ENCODE measurements around the gene ANKLE2.

ANKLE2 gene

DNA sequence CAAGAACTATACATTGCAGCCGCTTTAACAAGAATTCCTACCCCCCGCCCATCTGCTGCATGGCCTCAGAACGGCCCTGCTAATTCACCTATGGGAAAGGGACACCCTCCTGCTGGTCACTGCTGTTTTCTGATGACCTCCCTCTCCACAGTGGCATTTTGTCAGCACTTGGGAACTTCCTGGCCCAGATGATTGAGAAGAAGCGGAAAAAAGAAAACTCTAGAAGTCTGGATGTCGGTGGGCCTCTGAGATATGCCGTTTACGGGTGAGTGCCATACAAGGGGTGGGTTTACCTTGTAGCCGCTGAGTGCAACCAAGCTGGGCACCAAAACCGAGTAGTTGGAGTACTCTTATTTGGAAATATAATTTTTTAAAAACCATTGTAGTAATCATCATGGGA is 71.5 kb downstream of the ANKLE2 start:
- Mint-ChIP-seq H3K4me3 (peak overlapping the region; percentile 68), H3K36me3 (ENCODE audit: low read depth) (peaks cover 19% of the 10 kb centered on the region), H3K4me1 (peaks cover 23% of the 10 kb centered on the region), H3K9me3 (no peaks in the 10 kb centered on the region), H3K27ac (no peak overlapping the region), H3K27me3 (ENCODE audit: low read depth, poor library complexity) (peaks cover 19% of the 10 kb centered on the region)
- TF ChIP-seq, protein P1, sequence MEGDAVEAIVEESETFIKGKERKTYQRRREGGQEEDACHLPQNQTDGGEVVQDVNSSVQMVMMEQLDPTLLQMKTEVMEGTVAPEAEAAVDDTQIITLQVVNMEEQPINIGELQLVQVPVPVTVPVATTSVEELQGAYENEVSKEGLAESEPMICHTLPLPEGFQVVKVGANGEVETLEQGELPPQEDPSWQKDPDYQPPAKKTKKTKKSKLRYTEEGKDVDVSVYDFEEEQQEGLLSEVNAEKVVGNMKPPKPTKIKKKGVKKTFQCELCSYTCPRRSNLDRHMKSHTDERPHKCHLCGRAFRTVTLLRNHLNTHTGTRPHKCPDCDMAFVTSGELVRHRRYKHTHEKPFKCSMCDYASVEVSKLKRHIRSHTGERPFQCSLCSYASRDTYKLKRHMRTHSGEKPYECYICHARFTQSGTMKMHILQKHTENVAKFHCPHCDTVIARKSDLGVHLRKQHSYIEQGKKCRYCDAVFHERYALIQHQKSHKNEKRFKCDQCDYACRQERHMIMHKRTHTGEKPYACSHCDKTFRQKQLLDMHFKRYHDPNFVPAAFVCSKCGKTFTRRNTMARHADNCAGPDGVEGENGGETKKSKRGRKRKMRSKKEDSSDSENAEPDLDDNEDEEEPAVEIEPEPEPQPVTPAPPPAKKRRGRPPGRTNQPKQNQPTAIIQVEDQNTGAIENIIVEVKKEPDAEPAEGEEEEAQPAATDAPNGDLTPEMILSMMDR (IDR thresholded peaks at IDR 0.05): no peak
- DNase-seq: no peak

DNA sequence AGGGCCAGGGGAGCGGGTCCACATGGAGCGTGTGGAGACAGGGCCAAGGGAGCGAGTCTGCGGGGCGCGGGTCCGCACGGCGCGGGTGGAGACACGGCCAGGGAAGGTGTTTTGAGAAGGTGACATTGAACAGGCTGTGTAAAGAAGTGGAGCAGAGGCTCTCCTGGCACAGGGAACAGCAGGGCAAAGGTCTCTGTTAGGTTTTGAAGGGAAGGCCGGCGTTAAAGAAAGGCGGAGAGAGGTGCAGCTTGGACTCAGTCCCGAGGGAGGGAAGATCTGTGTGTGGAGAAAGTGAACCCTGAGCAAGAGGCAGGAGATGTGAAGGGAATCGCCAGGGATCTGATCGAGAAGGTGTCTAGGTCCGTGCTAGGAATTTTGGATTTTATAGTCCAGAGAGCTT is 72.4 kb downstream of the ANKLE2 start:
- TF ChIP-seq, protein P1 (IDR thresholded peaks at IDR 0.05): no peak
- peaks cover 20% of the 10 kb centered on the region for H3K36me3 Mint-ChIP-seq (ENCODE audit: low read depth)
- H3K27ac Mint-ChIP-seq: no peak overlapping the region
- H3K9me3 Mint-ChIP-seq: no peaks in the 10 kb centered on the region
- H3K4me3 Mint-ChIP-seq: peak overlapping the region; percentile 68
- peaks cover 24% of the 10 kb centered on the region for H3K4me1 Mint-ChIP-seq
- peaks cover 17% of the 10 kb centered on the region for H3K27me3 Mint-ChIP-seq (ENCODE audit: low read depth, poor library complexity)
- no peak for DNase-seq

DNA sequence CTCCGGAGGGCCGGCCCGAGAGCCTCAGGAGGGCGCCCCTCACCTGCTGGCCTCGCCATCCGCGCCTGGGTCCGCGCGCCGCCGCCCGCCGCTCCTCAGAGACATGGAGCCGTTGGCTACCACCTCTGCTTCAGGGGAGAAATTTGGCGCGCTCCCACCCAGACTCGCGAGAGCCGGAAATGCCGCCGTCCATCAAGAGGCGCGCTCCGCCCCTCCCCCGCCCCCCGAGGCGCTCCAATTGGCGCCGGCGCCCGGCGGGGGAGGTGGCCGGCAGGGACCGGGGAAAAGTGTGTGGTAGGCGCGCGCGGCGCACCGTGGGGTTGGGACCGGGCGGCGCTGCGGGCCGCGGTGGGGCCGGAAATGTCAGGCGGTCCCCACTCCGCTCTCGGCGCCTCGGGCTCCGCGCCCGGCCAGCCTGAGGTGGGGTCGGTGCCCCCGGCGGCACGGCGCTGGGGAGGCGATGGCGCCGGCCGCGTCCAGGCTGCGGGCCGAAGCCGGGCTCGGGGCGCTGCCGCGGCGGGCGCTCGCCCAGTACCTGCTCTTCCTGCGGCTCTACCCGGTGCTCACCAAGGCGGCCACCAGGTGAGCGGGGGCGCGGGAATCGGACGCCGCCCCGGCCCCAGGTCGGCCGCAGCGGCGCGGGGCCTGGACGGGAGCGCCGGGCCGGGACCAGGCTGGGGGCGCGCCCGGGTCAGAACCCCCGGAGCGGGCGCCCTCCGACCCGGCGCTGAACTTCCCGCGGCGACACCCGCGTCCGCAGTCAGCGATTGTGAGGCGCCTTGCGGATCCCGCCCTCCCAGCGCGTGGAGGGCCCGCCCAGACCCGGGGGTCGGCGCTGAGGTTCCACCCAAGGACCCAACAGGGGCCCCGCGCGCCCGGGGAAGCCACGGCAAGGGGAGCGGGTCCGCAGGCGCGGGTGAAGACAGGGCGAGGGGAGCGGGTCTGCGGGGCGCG is 74.1 kb downstream of the ANKLE2 start, which contains the start of the genes POLE and PXMP2:
Gene POLE (minus strand): TSS at position 132 of the 954 bp plus-strand sequence. CDS start 27 bp downstream, at position 105.
Gene PXMP2 (plus strand): TSS at position 377 of the 954 bp plus-strand sequence. CDS start 84 bp downstream, at position 461.
- peak within 1 kb of the TSS; percentile 79 for H3K4me3 Mint-ChIP-seq
- TF ChIP-seq, protein P1 (IDR thresholded peaks at IDR 0.05): no peak
- peaks cover 17% of the 10 kb centered on the region for H3K27me3 Mint-ChIP-seq (ENCODE audit: low read depth, poor library complexity)
- no peak within 1 kb of the TSS for H3K27ac Mint-ChIP-seq
- peak; percentile 97 for DNase-seq
- H3K9me3 Mint-ChIP-seq: peaks cover 8% of the 10 kb centered on the region
- H3K36me3 Mint-ChIP-seq (ENCODE audit: low read depth): peaks cover 29% of the 10 kb centered on the region
- peaks cover 24% of the 10 kb centered on the region for H3K4me1 Mint-ChIP-seq

DNA sequence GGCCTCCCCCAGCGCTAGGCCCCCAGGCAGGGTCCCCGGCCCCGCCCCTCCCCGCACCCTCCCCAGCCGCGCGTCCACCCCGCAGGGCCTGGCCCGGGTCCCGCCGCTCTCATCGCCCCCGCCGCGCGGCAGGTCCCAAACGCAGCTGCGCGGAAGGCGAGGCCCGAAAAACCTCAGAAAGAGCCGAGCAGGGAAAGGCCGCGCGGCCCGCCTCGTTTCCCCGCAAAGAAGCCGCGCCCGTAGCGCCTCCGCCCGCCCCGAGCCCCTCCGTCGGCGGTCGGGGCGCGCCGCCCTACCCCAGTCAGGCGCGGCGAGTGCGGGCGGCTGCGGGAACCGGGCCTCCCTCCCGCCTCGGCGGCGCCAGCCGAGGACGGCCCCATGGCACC is 74.8 kb downstream of the ANKLE2 start:
- peaks cover 17% of the 10 kb centered on the region for H3K27me3 Mint-ChIP-seq (ENCODE audit: low read depth, poor library complexity)
- H3K27ac Mint-ChIP-seq: no peak overlapping the region
- H3K4me3 Mint-ChIP-seq: peak overlapping the region; percentile 79
- peaks cover 8% of the 10 kb centered on the region for H3K9me3 Mint-ChIP-seq
- peaks cover 31% of the 10 kb centered on the region for H3K36me3 Mint-ChIP-seq (ENCODE audit: low read depth)
- peak; percentile 72 for DNase-seq
- TF ChIP-seq, protein P1 (IDR thresholded peaks at IDR 0.05): no peak
- peaks cover 24% of the 10 kb centered on the region for H3K4me1 Mint-ChIP-seq

DNA sequence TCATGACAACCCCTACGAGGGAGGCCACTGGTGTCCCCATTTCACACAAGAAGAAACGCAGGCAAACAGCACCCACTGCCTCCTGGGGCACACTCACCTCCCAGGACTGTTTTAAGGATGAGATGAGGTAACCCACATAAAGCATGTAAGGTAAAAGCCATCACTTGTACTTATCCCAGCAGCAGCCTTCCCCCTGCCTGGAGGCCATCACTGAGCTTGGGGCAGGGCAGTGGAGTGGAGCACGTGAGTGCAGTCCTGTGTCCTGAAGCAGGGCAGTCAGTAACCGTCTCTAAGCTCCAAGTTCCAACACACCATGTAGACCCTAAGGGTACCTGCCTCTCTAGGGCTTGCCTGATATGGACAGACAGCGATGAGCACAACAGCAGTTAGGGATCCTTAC is 76.2 kb downstream of the ANKLE2 start:
- peaks cover 44% of the 10 kb centered on the region for H3K36me3 Mint-ChIP-seq (ENCODE audit: low read depth)
- H3K27me3 Mint-ChIP-seq (ENCODE audit: low read depth, poor library complexity): peaks cover 17% of the 10 kb centered on the region
- DNase-seq: no peak
- peak overlapping the region; percentile 68 for H3K27ac Mint-ChIP-seq
- TF ChIP-seq, protein P1 (IDR thresholded peaks at IDR 0.05): no peak
- H3K9me3 Mint-ChIP-seq: peaks cover 8% of the 10 kb centered on the region
- peak overlapping the region; percentile 75 for H3K4me3 Mint-ChIP-seq
- H3K4me1 Mint-ChIP-seq: peaks cover 24% of the 10 kb centered on the region
